Spinal cord (tissue), 10 donors: ENCODE data around the gene NPAS2. TPM values are rescaled to one million over a fixed set of nuclear protein-coding genes. Genes with fewer than 3 reads are reported as not detected.

Experiments
- DNase-seq, 6 donors: peaks; one replicate each; pipeline versions ENCODE4 v3.0.0 to v3.0.0-alpha.2; 2013 to 2015; ENCODE audit warnings: low spot score in 6 of 6, low read depth in 4 of 6
- H3K27ac ChIP-seq: one replicate; pipeline ENCODE4 v1.5.1; 2013; ENCODE audit warnings: low read depth, low read length, control low read depth
- H3K27me3 ChIP-seq: one replicate; pipeline ENCODE4 v1.6.1; 2013; ENCODE audit warnings: low read length; ENCODE audit not compliant: control insufficient read depth, insufficient read depth
- H3K36me3 ChIP-seq: one replicate; pipeline ENCODE4 v1.6.1; 2013; ENCODE audit warnings: low read length; ENCODE audit not compliant: control insufficient read depth, insufficient read depth
- H3K4me1 ChIP-seq: one replicate; pipeline ENCODE4 v1.6.1; 2013; ENCODE audit warnings: low read length; ENCODE audit not compliant: control insufficient read depth, insufficient read depth
- H3K4me3 ChIP-seq: one replicate; pipeline ENCODE4 v1.5.1; 2013; ENCODE audit warnings: low read depth, low read length, control low read depth
- H3K9me3 ChIP-seq: one replicate; pipeline ENCODE4 v1.6.1; 2013; ENCODE audit warnings: low read length; ENCODE audit not compliant: control insufficient read depth, insufficient read depth
- WGBS: methylation state at CpG from one replicate; pipeline ENCODE4 v1.1.5; 2013; ENCODE audit warnings: missing lambda C conversion rate; ENCODE audit not compliant: insufficient coverage; 5-methylcytosine and 5-hydroxymethylcytosine counted together
- polyA plus RNA-seq, 2 donors: library from polyadenylated mRNA; unstranded; fragments of 120-200 nt; gene quantifications; one replicate each; pipeline ENCODE4 v1.2.1, GENCODE V29; 2013; ENCODE audit not compliant: insufficient read length in 2 of 2
- total RNA-seq, 2 donors: library from RNA; depleted of rRNA in 1 of 2; stranded (reverse); fragments of 120-200 nt in 1 of 2; fragments of >200 nt in 1 of 2; gene quantifications; one replicate each; pipeline versions ENCODE4 v1.2.3 to v1.2.4, GENCODE V29; 2013 to 2014
- donor health status: healthy.

NPAS2 gene
- total and polyA plus RNA-seq, 4 donors: 6.4 to 24.6 (median 14.6) TPM

DNA sequence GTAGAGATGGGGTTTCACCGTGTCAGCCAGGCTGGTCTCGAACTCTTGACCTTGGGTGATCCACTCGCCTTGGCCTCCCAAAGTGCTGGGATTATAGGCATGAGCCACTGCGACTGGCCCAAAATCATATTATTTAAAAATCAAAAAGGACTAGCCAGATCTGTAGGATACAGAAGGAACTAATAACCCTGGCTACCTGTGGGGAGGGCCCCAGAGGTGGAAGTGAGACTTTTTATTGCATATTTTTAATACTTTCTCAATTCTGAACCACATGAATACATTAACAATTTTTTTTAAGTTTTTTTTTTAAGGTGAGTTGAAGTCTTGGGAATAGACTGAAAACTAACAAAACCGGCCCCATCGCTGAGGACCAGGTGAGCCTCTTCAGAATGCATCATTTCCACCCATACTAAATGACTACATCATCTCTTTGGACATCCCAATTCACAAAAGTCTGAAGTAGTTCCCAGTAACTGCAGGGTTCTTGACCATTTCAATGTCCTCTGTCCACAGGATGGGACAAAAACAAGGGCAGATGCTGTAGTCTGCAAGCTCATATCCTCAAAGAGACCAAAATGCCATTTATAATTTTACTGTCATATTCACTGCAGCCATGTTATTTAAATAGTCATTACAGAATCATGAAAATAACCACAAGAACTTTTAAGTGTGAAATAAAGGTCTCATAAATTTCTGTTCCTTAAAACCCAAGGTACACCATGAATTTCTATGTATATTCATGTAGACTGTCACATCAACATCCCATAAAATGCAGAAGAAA lies 203.6 kb downstream of the NPAS2 start:
- no peak overlapping the region for H3K4me3 ChIP-seq
- no peak for DNase-seq
- no peaks in the 10 kb centered on the region for H3K27me3 ChIP-seq
- no peak overlapping the region for H3K27ac ChIP-seq
- peaks cover 7% of the 10 kb centered on the region for H3K4me1 ChIP-seq
- WGBS: 100% methylated on average over 2 of the region's 6 CpGs
- no peaks in the 10 kb centered on the region for H3K9me3 ChIP-seq
- H3K36me3 ChIP-seq: peaks cover 26% of the 10 kb centered on the region

- Histone ChIP-seq H3K27ac (no peak overlapping the region), H3K27me3 (no peaks in the 10 kb centered on the region), H3K4me3 (no peak overlapping the region), H3K4me1 (peaks cover 7% of the 10 kb centered on the region), H3K9me3 (no peaks in the 10 kb centered on the region), H3K36me3 (peaks cover 28% of the 10 kb centered on the region)
- DNase-seq: peak in 1 of 6 donors; percentile 67
- WGBS: 80% methylated on average over 1 of the region's 6 CpGs
These were observed 205.6 kb downstream of the NPAS2 start for GRCh38 chr2:101025561-101025960.

DNA sequence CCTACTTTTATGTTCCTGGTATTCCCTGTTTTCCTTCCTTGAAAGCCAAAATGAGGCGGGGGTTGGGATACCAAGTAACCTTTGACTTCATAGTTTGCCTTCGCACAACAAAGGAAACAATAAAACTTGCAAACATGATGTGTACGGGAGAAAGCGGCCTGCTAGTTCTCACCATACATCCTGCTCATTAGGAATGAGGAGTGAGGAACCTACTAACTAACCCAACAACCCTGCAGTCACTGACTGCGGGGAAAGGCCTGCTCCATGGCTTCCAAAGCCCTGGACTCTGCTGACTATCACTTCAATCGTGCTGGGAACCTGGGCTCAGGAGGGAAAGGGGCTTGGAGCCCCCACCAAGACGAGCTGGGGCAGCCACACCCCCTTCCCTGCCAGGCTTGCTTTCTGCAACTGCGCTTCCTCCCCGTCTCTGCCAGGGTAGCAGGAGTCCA lies 206.3 kb downstream of the NPAS2 start:
- H3K4me3 ChIP-seq: no peak overlapping the region
- no peaks in the 10 kb centered on the region for H3K9me3 ChIP-seq
- peaks cover 7% of the 10 kb centered on the region for H3K4me1 ChIP-seq
- H3K36me3 ChIP-seq: peaks cover 22% of the 10 kb centered on the region
- WGBS: 20% methylated on average over 4 of the region's 9 CpGs
- no peak overlapping the region for H3K27ac ChIP-seq
- DNase-seq: no peak
- H3K27me3 ChIP-seq: no peaks in the 10 kb centered on the region

GRCh38 chr2:101026923-101027469 lies 207.1 kb downstream of the NPAS2 start:
- H3K27me3 ChIP-seq: no peaks in the 10 kb centered on the region
- no peak overlapping the region for H3K4me3 ChIP-seq
- WGBS: 86% methylated on average over 13 of the region's 15 CpGs

DNA sequence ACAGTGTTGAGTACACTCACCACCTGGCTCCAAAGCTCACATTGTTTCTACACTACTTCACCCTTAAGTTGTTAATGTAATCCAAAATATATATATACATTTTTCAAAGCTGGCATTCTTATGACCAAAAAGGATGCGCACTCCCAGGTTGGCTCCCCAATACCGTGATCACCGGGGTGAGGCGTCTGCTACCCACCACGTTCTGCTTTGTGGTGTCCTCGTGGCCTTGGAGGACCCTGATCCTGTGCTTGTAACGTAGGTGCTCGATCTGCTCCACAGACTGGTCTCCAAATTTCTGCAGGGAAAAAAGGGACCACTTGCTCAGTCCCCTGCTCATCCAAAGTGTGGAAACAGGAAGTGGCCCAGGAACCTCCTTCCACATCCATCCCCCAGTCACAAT lies 207.9 kb downstream of the NPAS2 start:
- no peak for DNase-seq
- Histone ChIP-seq H3K4me1 (peaks cover 7% of the 10 kb centered on the region), H3K9me3 (no peaks in the 10 kb centered on the region), H3K27ac (no peak overlapping the region), H3K4me3 (no peak overlapping the region), H3K27me3 (no peaks in the 10 kb centered on the region), H3K36me3 (peaks cover 17% of the 10 kb centered on the region)
- WGBS: 98% methylated on average over 7 of the region's 8 CpGs

More at GRCh38 chr2:101026923-101027469, 207.1 kb downstream of the NPAS2 start:
- H3K27ac ChIP-seq: no peak overlapping the region
- peaks cover 7% of the 10 kb centered on the region for H3K4me1 ChIP-seq
- peaks cover 17% of the 10 kb centered on the region for H3K36me3 ChIP-seq
- H3K9me3 ChIP-seq: no peaks in the 10 kb centered on the region
- DNase-seq: no peak

GRCh38 chr2:101030866-101031554 lies 211.1 kb downstream of the NPAS2 start:
- peaks cover 7% of the 10 kb centered on the region for H3K4me1 ChIP-seq
- no peak overlapping the region for H3K27ac ChIP-seq
- 86% methylated on average over 7 of the region's 10 CpGs for WGBS
- no peak overlapping the region for H3K4me3 ChIP-seq
- no peaks in the 10 kb centered on the region for H3K9me3 ChIP-seq
- H3K27me3 ChIP-seq: no peaks in the 10 kb centered on the region
- no peak for DNase-seq
- peaks cover 29% of the 10 kb centered on the region for H3K36me3 ChIP-seq

- peaks cover 29% of the 10 kb centered on the region for H3K36me3 ChIP-seq
These were observed 212.3 kb downstream of the NPAS2 start for GRCh38 chr2:101032084-101032776.

DNA sequence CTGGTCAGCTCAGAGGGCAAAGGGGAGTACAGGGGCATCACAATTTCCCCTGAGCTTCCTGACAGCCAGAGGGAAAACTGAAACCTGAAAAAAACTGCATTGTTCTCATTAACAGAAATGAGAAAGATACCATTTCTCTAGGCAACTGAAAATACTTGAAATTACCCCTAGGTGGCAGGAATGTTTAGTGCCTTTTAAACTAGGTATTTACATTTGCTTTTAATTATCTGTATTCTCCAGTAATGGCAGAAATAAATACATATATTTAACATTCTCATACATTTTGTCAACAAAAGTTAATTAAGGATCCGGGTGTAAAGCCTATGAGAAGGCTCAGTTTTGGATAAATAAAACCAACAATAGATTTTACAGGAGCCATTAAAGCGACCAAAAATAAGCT lies 216.6 kb downstream of the NPAS2 start:
- Histone ChIP-seq H3K4me1 (no peaks in the 10 kb centered on the region), H3K27me3 (no peaks in the 10 kb centered on the region), H3K4me3 (no peak overlapping the region), H3K9me3 (no peaks in the 10 kb centered on the region), H3K36me3 (peaks cover 38% of the 10 kb centered on the region), H3K27ac (no peak overlapping the region)
- peak in 2 of 6 donors; percentile 26 to 62 for DNase-seq
- WGBS: 89% methylated on average over 1 of the region's 2 CpGs

More at GRCh38 chr2:101032084-101032776, 212.3 kb downstream of the NPAS2 start:
- no peaks in the 10 kb centered on the region for H3K27me3 ChIP-seq
- no peaks in the 10 kb centered on the region for H3K9me3 ChIP-seq
- no peak for DNase-seq
- H3K4me1 ChIP-seq: peaks cover under 1% of the 10 kb centered on the region
- 88% methylated on average over 5 of the region's 15 CpGs for WGBS
- H3K27ac ChIP-seq: no peak overlapping the region
- H3K4me3 ChIP-seq: no peak overlapping the region

GRCh38 chr2:101037161-101037755 lies 217.3 kb downstream of the NPAS2 start:
- DNase-seq: no peak
- no peaks in the 10 kb centered on the region for H3K27me3 ChIP-seq
- no peaks in the 10 kb centered on the region for H3K9me3 ChIP-seq
- 92% methylated on average over 18 of the region's 19 CpGs for WGBS
- H3K36me3 ChIP-seq: peaks cover 37% of the 10 kb centered on the region
- no peak overlapping the region for H3K4me3 ChIP-seq
- no peaks in the 10 kb centered on the region for H3K4me1 ChIP-seq
- no peak overlapping the region for H3K27ac ChIP-seq
